Common myeloid progenitor, CD34-positive (primary cell): Measurements from ENCODE around the gene SNTB2.
"Not testable (repeated sequence)": the region's sequence is repeated elsewhere in the genome, so short reads cannot be mapped to it uniquely, and the experiment has no call there.

Experiments used
- CTCF ChIA-PET: fragments of 350-600 bp; sonication (Branson Sonifier 250); formaldehyde crosslinking; loops from one replicate; lab custom pipeline; 2021; ENCODE audit warnings: antibody characterized with exemption; lab: Charles Lee
- POLR2A ChIA-PET: fragments of 350-600 bp; sonication (Branson Sonifier 250); formaldehyde crosslinking; loops from one replicate; lab custom pipeline; 2021; ENCODE audit warnings: antibody characterized with exemption; lab: Charles Lee
- DNase-seq, 3 donors: peaks; one replicate each; pipeline versions ENCODE4 v3.0.0 to v3.0.0-alpha.2; 2013
- H3K27ac ChIP-seq, 2 experiments: 1 replicate in 1 of 2; 2 replicates in 1 of 2; pipeline ENCODE4 v1.7.0; 2013; ENCODE audit warnings: inconsistent platforms in 2 of 2, low read length in 2 of 2, mild to moderate bottlenecking in 2 of 2, low read depth in 1 of 2, moderate library complexity in 1 of 2; ENCODE audit not compliant: severe bottlenecking in 2 of 2, insufficient read depth in 1 of 2, poor library complexity in 1 of 2
- H3K27me3 ChIP-seq, 5 experiments: replicated peaks in 2 of 5; 1 replicate in 3 of 5; 2 replicates in 2 of 5; pipeline versions ENCODE4 v1.6.1 to v1.7.0; 2013; ENCODE audit warnings: low read length in 4 of 5, mild to moderate bottlenecking in 2 of 5, moderate library complexity in 2 of 5, inconsistent platforms in 1 of 5; ENCODE audit not compliant: insufficient read depth in 5 of 5, control insufficient read depth in 4 of 5
- H3K36me3 ChIP-seq, 4 experiments: 1 replicate in 2 of 4; 2 replicates in 2 of 4; pipeline versions ENCODE4 v1.6.1 to v1.7.0; 2013; ENCODE audit warnings: low read length in 3 of 4, control low read depth in 1 of 4, mild to moderate bottlenecking in 1 of 4; ENCODE audit not compliant: control insufficient read depth in 4 of 4, insufficient read depth in 4 of 4
- H3K4me1 ChIP-seq, 4 experiments: 1 replicate in 3 of 4; 2 replicates in 1 of 4; pipeline versions ENCODE4 v1.6.1 to v1.7.1; 2013; ENCODE audit warnings: low read length in 3 of 4, mild to moderate bottlenecking in 3 of 4, control low read depth in 1 of 4, inconsistent platforms in 1 of 4, moderate library complexity in 1 of 4; ENCODE audit not compliant: control insufficient read depth in 4 of 4, insufficient read depth in 4 of 4; ENCODE audit errors: control extremely low read depth in 1 of 4
- H3K4me3 ChIP-seq, 7 experiments: 1 replicate in 4 of 7; 2 replicates in 3 of 7; pipeline versions ENCODE4 v1.5.1 to v1.7.0; 2013; ENCODE audit warnings: mild to moderate bottlenecking in 7 of 7, low read length in 6 of 7, moderate library complexity in 6 of 7, inconsistent platforms in 2 of 7, low read depth in 2 of 7, control low read depth in 1 of 7; ENCODE audit not compliant: insufficient read depth in 4 of 7, control insufficient read depth in 1 of 7; ENCODE audit errors: extremely low read depth in 1 of 7
- H3K9me3 ChIP-seq, 5 experiments: 1 replicate in 4 of 5; 2 replicates in 1 of 5; pipeline versions ENCODE4 v1.6.1 to v1.7.1; 2013; ENCODE audit warnings: low read length in 4 of 5, mild to moderate bottlenecking in 2 of 5, inconsistent platforms in 1 of 5, low read depth in 1 of 5, moderate library complexity in 1 of 5; ENCODE audit not compliant: control insufficient read depth in 4 of 5, insufficient read depth in 2 of 5; ENCODE audit errors: control extremely low read depth in 1 of 5
- WGBS: methylation state at CpG from one replicate; pipeline ENCODE4 v1.1.5; 2013; ENCODE audit not compliant: insufficient coverage; 5-methylcytosine and 5-hydroxymethylcytosine counted together

SNTB2 gene

DNA sequence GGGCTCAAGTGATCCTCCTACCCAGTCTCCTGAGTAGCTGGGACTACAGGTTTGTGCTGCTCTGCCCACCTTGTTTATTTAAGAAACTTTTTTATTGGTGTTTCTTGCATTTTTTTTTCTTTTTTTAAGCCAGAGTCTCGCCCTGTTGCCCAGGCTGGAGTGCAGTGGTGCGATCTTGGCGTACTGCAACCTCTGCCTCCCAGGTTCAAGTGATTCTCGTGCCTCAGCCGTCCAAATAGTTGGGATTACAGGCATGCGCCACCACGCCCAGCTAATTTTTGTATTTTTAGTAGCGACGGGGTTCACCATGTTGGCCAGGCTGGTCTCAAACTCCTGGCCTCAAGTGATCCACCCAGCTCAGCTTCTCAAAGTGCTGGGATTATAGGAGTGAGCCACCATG, 37.3 kb upstream of the SNTB2 start:
- ChIA-PET CTCF (interaction anchor here (0.9 to 10.5 kb wide), 6 partner anchors 11 to 147 kb away, joined by 3 to 155 read pairs (median 6); no protein-coding TSS in a partner anchor), POLR2A (interaction anchor here (1.0 kb wide), 1 partner anchor 137 kb away, joined by 5 read pairs; no protein-coding TSS in a partner anchor)
- H3K27me3 ChIP-seq, H3K9me3 ChIP-seq, H3K4me1 ChIP-seq, DNase-seq, H3K27ac ChIP-seq, H3K4me3 ChIP-seq: not testable (repeated sequence)
- peaks cover 12 to 61% (median 46%) of the 10 kb centered on the region in 4 experiments for H3K36me3 ChIP-seq
- over 99% methylated on average over 9 of the region's 9 CpGs for WGBS

DNA sequence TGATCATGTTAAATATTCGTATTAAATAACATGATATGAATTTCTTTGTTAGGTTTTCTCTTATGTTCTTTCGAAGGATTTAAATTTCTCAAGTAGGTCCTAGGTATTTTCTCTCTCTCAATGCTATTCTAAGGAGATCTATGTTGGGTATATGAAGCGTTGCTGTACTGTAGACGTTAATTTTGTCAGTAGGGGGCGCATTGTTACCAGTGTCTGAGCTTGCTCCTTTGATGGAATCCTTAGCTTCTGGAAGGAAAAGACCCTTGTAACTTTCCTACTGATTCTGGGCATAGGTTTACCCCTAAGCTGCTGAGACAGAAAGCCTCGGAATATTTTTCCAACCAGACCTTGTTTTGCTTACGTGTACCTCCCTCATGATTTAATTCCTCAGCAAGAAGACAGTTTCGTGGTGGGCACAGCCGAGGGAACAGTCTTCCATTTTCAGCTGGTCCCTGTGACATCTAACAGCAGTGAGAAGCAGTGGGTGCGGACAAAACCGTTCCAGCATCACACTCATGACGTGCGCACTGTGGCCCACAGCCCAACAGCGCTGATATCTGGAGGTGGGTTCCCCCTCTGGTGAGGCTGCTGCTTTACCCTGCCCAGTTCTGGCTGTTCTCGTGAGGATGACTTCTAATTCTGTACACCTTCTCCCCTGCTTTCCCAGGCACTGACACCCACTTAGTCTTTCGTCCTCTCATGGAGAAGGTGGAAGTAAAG, 36.7 kb upstream of the SNTB2 start:
- Histone ChIP-seq H3K4me3 (no peak overlapping the region), H3K36me3 (peaks cover 14 to 63% (median 50%) of the 10 kb centered on the region in 4 experiments), H3K4me1 (no peaks in the 10 kb centered on the region), H3K27ac (no peak overlapping the region), H3K9me3 (no peaks in the 10 kb centered on the region), H3K27me3 (no peaks in the 10 kb centered on the region)
- WGBS, result 86% methylated on average over 11 of the region's 16 CpGs
- DNase-seq, result peak; percentile 69 to 81 (median 74)
- ChIA-PET POLR2A (interaction anchor here (1.0 kb wide), 1 partner anchor 136 kb away, joined by 5 read pairs; no protein-coding TSS in a partner anchor), CTCF (interaction anchor here (0.6 to 10.5 kb wide), 13 partner anchors 10 to 190 kb away, joined by 3 to 155 read pairs (median 3); no protein-coding TSS in a partner anchor)

DNA sequence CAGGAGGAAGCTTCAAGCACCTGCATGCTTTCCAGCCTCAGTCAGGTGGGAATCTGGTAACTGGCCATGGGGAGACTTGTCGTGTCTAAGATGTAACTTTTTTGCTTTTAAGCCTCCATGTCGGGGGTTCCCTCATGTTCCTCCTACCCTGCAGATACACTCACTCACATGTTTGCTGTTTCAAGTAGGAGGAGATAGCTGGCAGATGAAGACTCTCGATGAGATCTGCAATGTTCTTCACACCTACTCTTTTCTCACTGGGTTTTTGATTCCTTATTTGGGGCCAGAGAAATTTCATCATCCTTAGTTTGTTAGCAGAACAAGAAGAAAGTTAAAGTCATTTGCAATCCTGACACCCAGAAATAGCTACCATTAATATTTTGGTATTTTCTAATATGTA, 29.8 kb upstream of the SNTB2 start:
- no peak for DNase-seq
- POLR2A ChIA-PET, result no interaction called here
- peaks cover 27 to 75% (median 58%) of the 10 kb centered on the region in 4 experiments for H3K36me3 ChIP-seq
- WGBS, result 90% methylated on average over 2 of the region's 3 CpGs
- no peak overlapping the region for H3K27ac ChIP-seq
- no peaks in the 10 kb centered on the region for H3K27me3 ChIP-seq
- H3K4me1 ChIP-seq, result no peaks in the 10 kb centered on the region
- H3K9me3 ChIP-seq, result no peaks in the 10 kb centered on the region
- H3K4me3 ChIP-seq, result no peak overlapping the region
- CTCF ChIA-PET, result interaction anchor here (0.8 to 2.4 kb wide), 4 partner anchors 30 to 131 kb away, joined by 3 to 11 read pairs (median 7); no protein-coding TSS in a partner anchor

DNA sequence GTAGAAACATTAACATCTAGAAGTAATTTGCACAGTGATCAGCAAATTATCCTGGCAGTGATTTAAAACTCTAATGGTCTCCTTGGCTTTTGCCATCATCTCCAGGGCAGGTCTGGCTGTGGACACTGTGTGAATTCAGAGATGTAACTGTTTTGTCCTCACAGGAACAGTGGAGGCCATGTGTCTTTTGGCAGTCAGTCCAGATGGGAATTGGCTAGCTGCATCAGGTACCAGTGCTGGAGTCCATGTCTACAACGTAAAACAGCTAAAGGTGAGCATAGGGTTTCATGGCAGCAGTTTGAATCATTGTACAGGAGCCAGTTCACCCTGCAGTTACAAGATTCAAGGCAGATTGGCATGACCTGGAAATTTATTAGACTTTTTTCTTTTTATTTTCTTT, 26.8 kb upstream of the SNTB2 start:
- DNase-seq, result no peak
- POLR2A ChIA-PET, result no interaction called here
- no peak overlapping the region for H3K27ac ChIP-seq
- peaks cover 0 to under 1% (median 0%) of the 10 kb centered on the region in 5 experiments for H3K27me3 ChIP-seq
- CTCF ChIA-PET, result interaction anchor here (2.0 kb wide), 1 partner anchor 10 kb away, joined by 11 read pairs; no protein-coding TSS in a partner anchor
- no peak overlapping the region for H3K4me3 ChIP-seq
- H3K4me1 ChIP-seq, result no peaks in the 10 kb centered on the region
- H3K36me3 ChIP-seq, result peaks cover 30 to 66% (median 49%) of the 10 kb centered on the region in 4 experiments
- H3K9me3 ChIP-seq, result no peaks in the 10 kb centered on the region
- WGBS, result 100% methylated on average over 1 of the region's 1 CpG

DNA sequence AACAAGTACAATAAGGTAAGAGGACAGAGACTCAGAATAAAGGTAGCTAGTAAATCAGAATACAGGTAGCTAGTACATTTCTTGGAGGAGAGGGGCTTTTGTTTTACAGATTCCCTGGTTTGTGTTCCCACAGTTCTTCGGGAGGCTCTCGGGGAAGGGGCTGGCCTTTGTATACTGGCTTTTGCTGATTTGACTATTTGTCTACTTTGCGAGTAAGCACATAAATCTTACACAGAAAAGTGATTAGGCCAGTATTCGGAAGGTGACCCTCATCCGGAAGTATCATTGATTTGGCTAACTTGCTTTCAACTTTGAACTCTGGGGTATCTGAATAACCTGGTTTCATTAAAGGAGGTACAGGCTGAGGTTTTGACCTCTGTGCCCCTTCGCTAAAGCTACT, 21.4 kb upstream of the SNTB2 start:
- ChIA-PET CTCF (interaction anchor here (0.8 to 1.0 kb wide), 4 partner anchors 21 to 279 kb away, joined by 3 read pairs; no protein-coding TSS in a partner anchor), POLR2A (interaction anchor here (0.6 kb wide), 1 partner anchor 1530 kb away, joined by 12 read pairs; no protein-coding TSS in a partner anchor)
- Histone ChIP-seq H3K27me3 (peaks cover 0 to 10% (median 0%) of the 10 kb centered on the region in 5 experiments), H3K36me3 (peaks cover 26 to 73% (median 53%) of the 10 kb centered on the region in 4 experiments), H3K4me3 (no peak overlapping the region), H3K4me1 (peaks cover 0 to 4% (median 0%) of the 10 kb centered on the region in 4 experiments), H3K27ac (no peak overlapping the region), H3K9me3 (no peaks in the 10 kb centered on the region)
- DNase-seq, result no peak
- WGBS, result 98% methylated on average over 4 of the region's 6 CpGs

DNA sequence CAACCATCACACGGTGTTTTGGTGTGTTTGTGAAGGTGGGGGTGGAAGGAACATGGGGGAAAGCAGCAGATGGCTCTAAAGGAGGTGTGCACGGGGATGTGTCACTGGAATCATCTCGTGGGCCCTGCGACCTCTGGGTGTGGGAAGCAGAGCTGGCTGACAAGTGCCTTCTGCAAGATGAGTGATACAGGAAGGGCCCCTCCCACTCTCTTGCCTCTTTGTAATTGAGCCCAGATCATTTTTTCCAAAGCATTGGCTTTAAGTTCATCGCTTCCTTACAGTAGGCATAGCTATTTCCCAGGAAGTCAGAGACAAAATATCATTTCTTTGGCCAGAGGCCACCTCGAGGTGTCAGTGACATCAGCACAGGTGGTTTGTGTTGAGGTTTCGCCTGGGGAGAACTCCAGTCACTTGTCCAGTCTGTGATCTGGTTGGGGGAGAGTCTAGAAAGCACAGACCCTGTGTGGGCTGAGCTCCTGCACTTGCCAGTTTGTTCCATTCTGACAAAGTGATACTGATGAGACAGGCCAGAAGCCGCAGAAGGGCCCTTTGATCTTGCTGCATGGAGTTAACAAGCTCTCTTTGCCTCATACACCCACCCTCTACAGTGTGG, 20.6 kb upstream of the SNTB2 start:
- Histone ChIP-seq H3K27me3 (peaks cover 0 to 10% (median 0%) of the 10 kb centered on the region in 5 experiments), H3K27ac (no peak overlapping the region), H3K9me3 (no peaks in the 10 kb centered on the region), H3K36me3 (peaks cover 26 to 68% (median 49%) of the 10 kb centered on the region in 4 experiments), H3K4me3 (no peak overlapping the region), H3K4me1 (peaks cover 0 to 10% (median under 1%) of the 10 kb centered on the region in 4 experiments)
- DNase-seq, result no peak
- WGBS, result 100% methylated on average over 5 of the region's 8 CpGs
- POLR2A ChIA-PET, result no interaction called here
- CTCF ChIA-PET, result interaction anchor here (0.7 to 1.1 kb wide), 4 partner anchors 15 to 278 kb away, joined by 3 to 4 read pairs (median 3); no protein-coding TSS in a partner anchor
